ENCODE results near the gene DNAJC10.

DNAJC10 gene

GRCh38 chr2:182792441-182792840, 76.4 kb downstream of the DNAJC10 start:
- DNase-seq = no peak

- DNase-seq = no peak
These were observed 82.7 kb downstream of the DNAJC10 start for GRCh38 chr2:182798736-182799135.

GRCh38 chr2:182804128-182804527, 88.1 kb downstream of the DNAJC10 start:
- DNase-seq = no peak

- no peak for DNase-seq
These were observed 91.3 kb downstream of the DNAJC10 start for GRCh38 chr2:182807319-182807718.

GRCh38 chr2:182810087-182810486, 94.0 kb downstream of the DNAJC10 start:
- DNase-seq = no peak

- no peak for DNase-seq
These were observed 98.3 kb downstream of the DNAJC10 start for GRCh38 chr2:182814380-182814779.

- no peak for DNase-seq
These were observed 98.7 kb downstream of the DNAJC10 start for GRCh38 chr2:182814804-182815203.

- DNase-seq = no peak
These were observed 100.8 kb downstream of the DNAJC10 start for GRCh38 chr2:182816866-182817265.

GRCh38 chr2:182817558-182817957, 101.5 kb downstream of the DNAJC10 start:
- no peak for DNase-seq

GRCh38 chr2:182818501-182818900, 102.4 kb downstream of the DNAJC10 start:
- DNase-seq = no peak

GRCh38 chr2:182818925-182819324, 102.9 kb downstream of the DNAJC10 start:
- peak; percentile 15 to 24 for DNase-seq

GRCh38 chr2:182819412-182819811, 103.4 kb downstream of the DNAJC10 start:
- DNase-seq = no peak

- DNase-seq = no peak
These were observed 105.1 kb downstream of the DNAJC10 start for GRCh38 chr2:182821182-182821581.

- DNase-seq = no peak
These were observed 106.7 kb downstream of the DNAJC10 start for GRCh38 chr2:182822733-182823132.

- DNase-seq = peak in 1 of 2 experiments; percentile 50
These were observed 108.2 kb downstream of the DNAJC10 start for GRCh38 chr2:182824056-182824766.

- peak; percentile 16 to 42 for DNase-seq
These were observed 108.7 kb downstream of the DNAJC10 start for GRCh38 chr2:182824767-182825158.

- no peak for DNase-seq
These were observed 110.0 kb downstream of the DNAJC10 start for GRCh38 chr2:182826064-182826463.

- DNase-seq = no peak
These were observed 110.4 kb downstream of the DNAJC10 start for GRCh38 chr2:182826496-182826895.

GRCh38 chr2:182827182-182827879, 111.3 kb downstream of the DNAJC10 start:
- no peak for DNase-seq

GRCh38 chr2:182831101-182831500, 115.0 kb downstream of the DNAJC10 start:
- DNase-seq = no peak

- no peak for DNase-seq
These were observed 115.9 kb downstream of the DNAJC10 start for GRCh38 chr2:182831921-182832320.

GRCh38 chr2:182833084-182833854, 117.2 kb downstream of the DNAJC10 start:
- DNase-seq = no peak

- DNase-seq = no peak
These were observed 118.2 kb downstream of the DNAJC10 start for GRCh38 chr2:182834293-182834692.

- DNase-seq = no peak
These were observed 120.4 kb downstream of the DNAJC10 start for GRCh38 chr2:182836451-182836850.

Measured in SHP77 (cell line).